ELR (cell line): ENCODE measurements around the gene STK32B.
"Not testable (repeated sequence)": the region's sequence is repeated elsewhere in the genome, so short reads cannot be mapped to it uniquely, and the experiment has no call there.

Experiments
- DNase-seq: peaks from one replicate; pipeline ENCODE4 v3.0.0-alpha.2; 2015; ENCODE audit warnings: low read depth

The STK32B gene

DNA sequence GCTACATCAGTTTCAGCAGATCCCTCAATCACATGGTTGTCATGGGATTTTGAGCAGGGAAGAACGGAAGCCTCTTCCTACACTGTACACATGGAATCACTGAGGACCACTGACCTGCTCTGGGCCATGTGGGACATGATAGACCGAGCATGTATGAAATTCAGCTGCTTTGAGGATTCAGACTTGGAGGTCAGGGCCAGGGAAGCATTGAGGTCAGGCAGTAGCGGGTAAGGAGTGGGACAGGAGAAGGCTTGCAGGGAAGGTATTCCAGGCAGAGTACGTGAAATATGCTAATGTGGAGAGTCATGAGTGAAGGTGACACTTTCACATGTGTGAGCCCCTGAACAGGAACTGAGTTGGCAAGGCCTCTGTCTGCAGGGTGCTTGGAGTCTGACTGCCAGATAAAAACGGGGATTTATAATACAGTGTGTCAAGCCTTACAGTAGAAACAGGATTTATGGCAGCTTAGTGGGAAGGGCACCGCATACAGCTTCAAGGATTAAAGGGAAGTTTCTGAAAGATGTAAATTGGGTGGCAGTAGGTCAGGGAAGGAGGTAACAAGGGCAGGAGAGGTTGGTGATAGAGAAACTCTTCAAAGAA is 111.7 kb downstream of the STK32B start:
- no peak for DNase-seq

- DNase-seq = no peak
These were observed 113.1 kb downstream of the STK32B start for GRCh38 chr4:5164221-5164912.

DNA sequence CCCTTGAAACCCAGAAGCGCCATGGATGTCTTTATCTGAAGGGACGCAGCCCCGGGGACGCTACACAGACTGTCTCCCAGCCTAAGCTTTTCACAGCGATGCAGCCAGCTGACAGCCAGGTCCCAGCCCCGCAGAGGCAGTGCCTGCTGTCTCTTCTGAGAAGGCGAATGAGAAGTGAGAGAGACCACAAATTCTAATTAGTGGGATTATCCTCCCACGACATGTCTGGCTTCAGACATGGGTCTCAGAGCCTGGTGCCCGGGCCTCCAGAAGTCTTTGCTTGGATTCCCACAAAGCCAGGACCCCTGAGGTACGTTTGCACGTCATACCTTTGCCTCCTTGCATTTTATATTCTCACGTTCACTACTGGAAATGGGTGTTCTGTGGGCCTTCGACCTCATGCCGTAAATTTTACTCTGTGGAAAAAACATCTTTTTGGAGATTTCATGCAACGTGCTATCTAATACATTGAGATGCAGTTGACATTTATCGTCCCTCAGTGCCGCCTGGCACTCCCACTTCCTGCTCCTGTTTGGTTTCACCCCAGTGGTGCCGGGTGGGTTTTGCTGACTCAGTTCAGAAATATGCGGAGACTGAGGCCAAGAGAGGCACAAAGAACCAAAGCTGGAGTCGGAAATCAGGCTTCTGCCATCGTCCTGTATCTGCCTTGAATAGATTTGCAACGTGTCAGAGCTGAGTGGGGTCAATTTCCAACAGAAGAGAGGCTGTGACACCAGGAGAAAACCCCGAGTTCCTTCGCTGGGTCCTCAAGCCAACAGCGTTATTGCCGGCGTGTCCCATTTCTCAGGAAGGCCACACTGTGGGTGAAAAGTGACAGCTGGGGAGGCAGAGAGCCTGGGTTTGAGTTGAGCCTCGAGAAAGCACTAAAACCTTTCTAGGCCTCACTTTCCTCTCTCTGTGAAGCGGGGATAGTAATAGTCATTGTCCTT is 114.4 kb downstream of the STK32B start:
- DNase-seq = peak; percentile 54

GRCh38 chr4:5166377-5166776 is 115.1 kb downstream of the STK32B start:
- no peak for DNase-seq

- no peak for DNase-seq
These were observed 117.6 kb downstream of the STK32B start for GRCh38 chr4:5168891-5169290.

DNA sequence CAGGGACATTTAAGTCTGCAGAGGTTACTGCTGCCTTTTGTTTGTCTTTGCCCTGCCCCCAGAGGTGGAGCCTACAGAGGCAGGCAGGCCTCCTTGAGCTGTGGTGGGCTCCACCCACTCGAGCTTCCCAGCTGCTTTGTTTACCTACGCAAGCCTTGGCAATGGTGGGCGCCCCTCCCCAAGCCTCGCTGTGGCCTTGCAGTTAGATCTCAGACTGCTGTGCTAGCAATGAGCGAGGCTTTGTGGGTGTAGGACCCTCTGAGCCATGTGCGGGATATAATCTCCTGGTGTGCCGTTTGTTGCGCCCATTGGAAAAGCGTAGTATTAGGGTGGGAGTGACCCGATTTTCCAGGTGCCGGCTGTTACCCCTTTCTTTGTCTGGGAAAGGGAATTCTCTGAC is 124.6 kb downstream of the STK32B start:
- not testable (repeated sequence) for DNase-seq

- no peak for DNase-seq
These were observed 133.3 kb downstream of the STK32B start for GRCh38 chr4:5184606-5185005.

GRCh38 chr4:5185551-5185950 is 134.3 kb downstream of the STK32B start:
- DNase-seq = no peak

- no peak for DNase-seq
These were observed 135.2 kb downstream of the STK32B start for GRCh38 chr4:5186271-5187064.

- no peak for DNase-seq
These were observed 136.8 kb downstream of the STK32B start for GRCh38 chr4:5188130-5188529.

DNA sequence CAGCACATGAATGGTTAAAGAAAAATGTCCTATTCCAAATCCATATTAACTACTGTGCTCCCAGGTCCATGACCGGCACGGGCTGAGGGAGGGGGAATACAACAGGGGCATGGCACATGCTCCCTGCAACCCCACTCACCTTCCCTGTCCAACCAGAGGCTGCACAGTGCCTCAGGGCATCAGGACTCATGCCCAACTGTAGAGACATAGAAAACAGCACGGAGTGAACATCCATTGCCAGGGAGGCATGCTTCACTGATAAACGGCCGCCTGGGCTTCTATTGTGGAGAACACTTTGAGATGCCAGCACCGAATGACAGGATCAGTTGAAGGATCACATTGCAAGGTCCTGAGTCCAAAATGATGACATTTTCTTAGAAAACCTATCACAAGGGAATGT is 140.6 kb downstream of the STK32B start:
- no peak for DNase-seq

GRCh38 chr4:5192271-5192670 is 141.0 kb downstream of the STK32B start:
- peak; percentile 25 for DNase-seq

GRCh38 chr4:5192678-5193077 is 141.4 kb downstream of the STK32B start:
- no peak for DNase-seq

- DNase-seq = no peak
These were observed 147.6 kb downstream of the STK32B start for GRCh38 chr4:5198656-5199541.

- DNase-seq = no peak
These were observed 148.6 kb downstream of the STK32B start for GRCh38 chr4:5199912-5200311.

DNA sequence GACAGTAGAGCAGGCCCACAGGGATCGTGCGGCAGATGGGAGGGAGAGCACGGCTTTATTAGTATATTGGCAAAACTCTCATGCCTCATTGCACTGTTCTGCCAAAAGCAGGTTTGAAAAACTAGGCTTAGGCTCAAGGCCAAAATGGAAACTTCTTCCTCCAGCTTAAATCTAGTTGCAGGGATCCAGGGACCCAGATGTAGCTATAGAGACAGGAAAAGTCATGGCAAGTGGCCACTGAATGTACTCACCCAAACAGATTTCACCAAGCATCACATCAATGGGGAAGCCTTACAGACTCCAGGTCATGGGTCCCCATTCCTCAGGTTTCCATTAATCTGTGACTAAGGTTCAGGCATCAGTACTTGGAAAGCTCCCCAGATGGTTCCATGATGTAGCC is 149.2 kb downstream of the STK32B start:
- DNase-seq = no peak

DNA sequence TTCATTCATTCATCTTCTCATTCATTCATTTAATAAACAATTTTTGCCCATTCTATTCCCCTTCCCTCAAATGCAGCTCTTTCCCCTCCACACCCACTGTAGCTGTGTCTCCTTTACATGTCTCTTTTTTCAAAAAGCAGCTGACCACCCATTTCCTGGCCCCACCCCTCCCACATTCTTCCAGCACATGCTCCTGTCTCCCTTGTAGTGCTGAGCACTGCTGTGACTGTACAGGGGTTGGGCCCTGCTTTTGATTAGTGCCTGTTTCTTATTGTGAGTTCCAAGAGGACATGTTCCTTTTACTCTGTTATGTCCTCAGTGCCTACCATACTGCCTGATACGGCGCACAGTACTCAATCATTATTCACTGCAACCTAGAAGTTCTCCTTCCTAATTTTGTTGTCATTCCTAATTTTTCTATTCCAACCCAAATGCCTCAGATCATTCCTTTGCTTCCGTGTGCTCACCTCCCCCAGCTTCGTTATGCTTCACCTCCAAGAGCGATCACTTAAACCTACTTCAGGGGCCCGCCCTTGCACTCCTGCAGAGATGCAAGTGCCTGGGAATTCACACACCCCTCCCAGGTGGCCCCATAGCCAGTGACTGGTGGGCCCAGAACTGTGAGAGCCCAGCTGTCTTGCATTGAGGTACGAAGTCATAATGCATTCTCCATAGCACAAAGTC is 152.2 kb downstream of the STK32B start:
- DNase-seq = no peak

DNA sequence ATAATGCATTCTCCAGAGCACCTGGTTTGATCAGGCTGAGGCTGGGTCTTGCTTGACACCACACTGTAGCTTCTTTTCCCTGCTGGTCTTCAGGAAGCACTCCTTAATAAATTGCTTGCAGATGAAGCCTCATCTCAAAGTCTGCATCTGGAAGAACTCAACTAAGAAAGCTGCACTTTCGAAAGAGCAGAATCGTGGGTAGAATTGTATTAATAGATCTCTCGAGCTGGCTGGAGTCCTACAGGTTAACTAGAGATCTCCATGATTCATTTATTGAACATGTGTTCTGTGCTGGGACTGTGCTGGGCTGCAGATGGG is 152.7 kb downstream of the STK32B start:
- no peak for DNase-seq

DNA sequence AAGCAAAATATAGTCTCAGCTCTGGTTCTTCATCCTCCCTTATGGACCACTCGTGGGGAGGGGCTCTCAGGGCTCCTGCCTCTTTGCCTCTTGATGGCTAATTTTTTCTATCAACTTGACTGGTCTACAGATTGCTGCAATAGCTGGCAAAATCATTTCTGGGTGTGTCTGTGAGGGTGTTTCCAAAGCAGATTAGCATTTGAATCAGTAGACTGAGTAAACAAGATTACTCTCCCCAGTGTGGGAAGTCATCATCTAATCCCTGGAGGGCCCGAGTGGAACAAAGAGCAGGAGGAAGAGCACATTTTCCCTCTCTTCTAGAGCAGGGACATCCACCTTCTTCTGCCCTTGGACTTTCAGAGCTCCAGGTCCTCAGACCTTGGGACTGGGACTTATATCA is 153.5 kb downstream of the STK32B start:
- DNase-seq = no peak

- peak; percentile 77 for DNase-seq
These were observed 154.9 kb downstream of the STK32B start for GRCh38 chr4:5206016-5206790.
